ENCODE results near the gene ST8SIA5. TPM values are rescaled to one million over a fixed set of nuclear protein-coding genes. Genes with fewer than 3 reads are reported as not detected.

ST8SIA5 gene
- total RNA-seq, 1 experiment from 2014 or later = 0.54 TPM

GRCh38 chr18:46716827-46717226 is 40.0 kb downstream of the ST8SIA5 start:
- no peak overlapping the region for H3K27ac ChIP-seq (ENCODE audit: low read depth, low read length)
- ChIA-PET POLR2A (no interaction called here), RAD21 (ENCODE audit: low non-redundant PET in 1 of 2, low total read pairs in 2 of 2, uncharacterized antibody in 2 of 2, unreplicated experiment in 2 of 2) (no interaction called here), CTCF (no interaction called here)
- ATAC-seq = no peak
- H4K20me1 ChIP-seq (ENCODE audit: insufficient read depth) = no peaks in the 10 kb centered on the region
- H3K4me2 ChIP-seq (ENCODE audit: low read length) = no peak overlapping the region
- H2AFZ ChIP-seq (ENCODE audit: low read depth, low read length, poor library complexity, severe bottlenecking) = no peak overlapping the region
- intact Hi-C loops (cut with micrococcal nuclease) = no loop called here
- H3K4me1 ChIP-seq (ENCODE audit: control insufficient read depth in 1 of 2, insufficient read depth in 2 of 2, low read length in 2 of 2) = peaks cover 4 to 17% of the 10 kb centered on the region in 2 experiments; a peak in 2 of 4 replicates
- no peak for DNase-seq (ENCODE audit: low read depth, low spot score)
- no peaks in the 10 kb centered on the region for H3K27me3 ChIP-seq (ENCODE audit: insufficient read depth, low read length)
- no peak overlapping the region for H3K9ac ChIP-seq (ENCODE audit: low read length)
- no peaks in the 10 kb centered on the region for H3K36me3 ChIP-seq (ENCODE audit: control insufficient read depth in 1 of 2, insufficient read depth in 2 of 2, low read length in 2 of 2)
- no peak overlapping the region for H3K4me3 ChIP-seq (replicated peaks in 1 of 2; ENCODE audit: low read depth in 1 of 2, low read length in 2 of 2)
- no peaks in the 10 kb centered on the region for H3K9me2 ChIP-seq (ENCODE audit: insufficient read depth)
- no peaks in the 10 kb centered on the region for H3K9me3 ChIP-seq (ENCODE audit: control insufficient read depth in 1 of 2, insufficient read depth in 1 of 2, low read depth in 1 of 2, low read length in 2 of 2)
- TF ChIP-seq EZH2phosphoT487 (IDR thresholded peaks at IDR 0.05; ENCODE audit: borderline replicate concordance) = no peak
- no peak for TF ChIP-seq CEBPB (IDR thresholded peaks at IDR 0.05; ENCODE audit: low read depth)
- TF ChIP-seq EGR1 (IDR thresholded peaks at IDR 0.05; ENCODE audit: low read depth) = no peak
- no TSS peak for BruUV-seq (replicated peaks)
- no peaks in the 10 kb centered on the region for H3K79me2 ChIP-seq (ENCODE audit: insufficient read depth, low read length)

DNA sequence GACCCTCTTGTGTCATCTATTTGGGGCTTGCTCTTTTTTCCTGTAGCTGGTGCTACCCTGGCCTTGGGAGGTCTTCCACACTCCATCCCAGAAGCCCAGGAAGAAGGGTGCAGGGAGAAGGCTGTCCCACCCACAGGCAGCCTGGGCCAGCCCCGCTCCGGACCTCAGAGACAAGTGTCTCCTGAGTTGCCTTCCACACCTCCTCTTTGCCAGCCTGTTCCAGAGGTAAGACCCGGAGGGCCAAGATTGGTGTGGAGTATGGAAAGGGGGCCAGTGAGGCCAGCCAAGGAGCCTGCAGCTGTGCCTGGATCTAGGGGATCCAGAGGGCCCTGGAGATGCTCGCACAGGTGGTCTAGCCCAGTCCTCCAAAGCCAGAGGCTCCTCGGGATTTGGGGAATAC is 40.5 kb downstream of the ST8SIA5 start:
- TF ChIP-seq ZBTB33 (IDR thresholded peaks at IDR 0.05; ENCODE audit: extremely low read depth, insufficient replicate concordance, low read length) (no peak), ELF1 (IDR thresholded peaks at IDR 0.05; ENCODE audit: borderline replicate concordance, low read depth) (no peak), FOSL1 (IDR thresholded peaks at IDR 0.05; ENCODE audit: low read depth) (no peak), RAD21 (IDR thresholded peaks at IDR 0.05; ENCODE audit: low read depth) (no peak), ZNF274 (IDR thresholded peaks at IDR 0.05; ENCODE audit: low read depth, low read length) (no peak), POLR2A (IDR thresholded peaks at IDR 0.05; ENCODE audit: borderline replicate concordance, extremely low read depth, insufficient read depth, insufficient read length) (no peak), EGR1 (IDR thresholded peaks at IDR 0.05; ENCODE audit: low read depth) (no peak), EZH2phosphoT487 (IDR thresholded peaks at IDR 0.05; ENCODE audit: borderline replicate concordance) (no peak), TCF7L2 (IDR thresholded peaks at IDR 0.05; ENCODE audit: borderline replicate concordance, extremely low read depth, insufficient read depth, insufficient read length) (no peak), SRF (IDR thresholded peaks at IDR 0.05; ENCODE audit: low read depth) (no peak), YY1 (IDR thresholded peaks at IDR 0.05; ENCODE audit: extremely low read depth, insufficient replicate concordance, low read depth, low read length) (no peak), POLR2AphosphoS5 (IDR thresholded peaks at IDR 0.05; ENCODE audit: low read depth, low read length) (no peak), ZFX (IDR thresholded peaks at IDR 0.05) (no peak), JUND (IDR thresholded peaks at IDR 0.05) (no peak), CBX3 (IDR thresholded peaks at IDR 0.05; ENCODE audit: low read depth) (no peak)
- no peaks in the 10 kb centered on the region for H4K20me1 ChIP-seq (ENCODE audit: insufficient read depth)
- H3K4me3 ChIP-seq (replicated peaks in 1 of 2; ENCODE audit: low read depth in 1 of 2, low read length in 2 of 2) = no peak overlapping the region
- BruUV-seq (replicated peaks) = no TSS peak
- intact Hi-C loops (cut with micrococcal nuclease) = no loop called here
- no peak for DNase-seq (ENCODE audit: low read depth, low spot score)
- H3K4me1 ChIP-seq (ENCODE audit: control insufficient read depth in 1 of 2, insufficient read depth in 2 of 2, low read length in 2 of 2) = peaks cover 4 to 17% of the 10 kb centered on the region in 2 experiments; a peak in 2 of 4 replicates
- no peaks in the 10 kb centered on the region for H3K9me3 ChIP-seq (ENCODE audit: control insufficient read depth in 1 of 2, insufficient read depth in 1 of 2, low read depth in 1 of 2, low read length in 2 of 2)
- no peak overlapping the region for H3K4me2 ChIP-seq (ENCODE audit: low read length)
- H3K9ac ChIP-seq (ENCODE audit: low read length) = no peak overlapping the region
- no peak overlapping the region for H2AFZ ChIP-seq (ENCODE audit: low read depth, low read length, poor library complexity, severe bottlenecking)
- no peaks in the 10 kb centered on the region for H3K27me3 ChIP-seq (ENCODE audit: insufficient read depth, low read length)
- H3K9me2 ChIP-seq (ENCODE audit: insufficient read depth) = no peaks in the 10 kb centered on the region
- H3K27ac ChIP-seq (ENCODE audit: low read depth, low read length) = no peak overlapping the region
- H3K36me3 ChIP-seq (ENCODE audit: control insufficient read depth in 1 of 2, insufficient read depth in 2 of 2, low read length in 2 of 2) = no peaks in the 10 kb centered on the region
- ChIA-PET POLR2A (no interaction called here), RAD21 (ENCODE audit: low non-redundant PET in 1 of 2, low total read pairs in 2 of 2, uncharacterized antibody in 2 of 2, unreplicated experiment in 2 of 2) (no interaction called here), CTCF (no interaction called here)
- no peak for ATAC-seq
- no peaks in the 10 kb centered on the region for H3K79me2 ChIP-seq (ENCODE audit: insufficient read depth, low read length)

All from HCT116 (cell line).